LNCaP clone FGC (cell line): Measurements from ENCODE around the gene FAR2.
"Not testable (repeated sequence)": the region's sequence is repeated elsewhere in the genome, so short reads cannot be mapped to it uniquely, and the experiment has no call there.

Experiments
- DNase-seq: peaks from one replicate; pipeline ENCODE4 v3.0.0-alpha.2; 2011; ENCODE audit warnings: low read depth
- H3K4me3 ChIP-seq: 2 replicates; pipeline ENCODE4 v1.5.1; 2011; ENCODE audit warnings: mild to moderate bottlenecking, low read depth, low read length, control low read depth
- TF ChIP-seq, protein P1 (sequence below): IDR thresholded peaks from 2 replicates; pipeline ENCODE4 v1.5.1; 2012; ENCODE audit warnings: mild to moderate bottlenecking; ENCODE audit not compliant: control insufficient read depth, insufficient read depth; ENCODE audit errors: extremely low read depth

FAR2 gene

GRCh38 chr12:29365091-29365490 is 216.0 kb downstream of the FAR2 start:
- H3K4me3 ChIP-seq = no peak overlapping the region
- TF ChIP-seq, protein P1, sequence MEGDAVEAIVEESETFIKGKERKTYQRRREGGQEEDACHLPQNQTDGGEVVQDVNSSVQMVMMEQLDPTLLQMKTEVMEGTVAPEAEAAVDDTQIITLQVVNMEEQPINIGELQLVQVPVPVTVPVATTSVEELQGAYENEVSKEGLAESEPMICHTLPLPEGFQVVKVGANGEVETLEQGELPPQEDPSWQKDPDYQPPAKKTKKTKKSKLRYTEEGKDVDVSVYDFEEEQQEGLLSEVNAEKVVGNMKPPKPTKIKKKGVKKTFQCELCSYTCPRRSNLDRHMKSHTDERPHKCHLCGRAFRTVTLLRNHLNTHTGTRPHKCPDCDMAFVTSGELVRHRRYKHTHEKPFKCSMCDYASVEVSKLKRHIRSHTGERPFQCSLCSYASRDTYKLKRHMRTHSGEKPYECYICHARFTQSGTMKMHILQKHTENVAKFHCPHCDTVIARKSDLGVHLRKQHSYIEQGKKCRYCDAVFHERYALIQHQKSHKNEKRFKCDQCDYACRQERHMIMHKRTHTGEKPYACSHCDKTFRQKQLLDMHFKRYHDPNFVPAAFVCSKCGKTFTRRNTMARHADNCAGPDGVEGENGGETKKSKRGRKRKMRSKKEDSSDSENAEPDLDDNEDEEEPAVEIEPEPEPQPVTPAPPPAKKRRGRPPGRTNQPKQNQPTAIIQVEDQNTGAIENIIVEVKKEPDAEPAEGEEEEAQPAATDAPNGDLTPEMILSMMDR = no peak
- no peak for DNase-seq

- TF ChIP-seq, protein P1 = no peak
- DNase-seq = no peak
- no peak overlapping the region for H3K4me3 ChIP-seq
Measured at GRCh38 chr12:29374012-29374411, 224.9 kb downstream of the FAR2 start.

GRCh38 chr12:29374913-29375312 is 225.8 kb downstream of the FAR2 start:
- DNase-seq = no peak
- TF ChIP-seq, protein P1 = no peak
- H3K4me3 ChIP-seq = no peak overlapping the region

- H3K4me3 ChIP-seq = no peak overlapping the region
- TF ChIP-seq, protein P1 = no peak
- DNase-seq = no peak
Measured at GRCh38 chr12:29376118-29376517, 227.0 kb downstream of the FAR2 start.

DNA sequence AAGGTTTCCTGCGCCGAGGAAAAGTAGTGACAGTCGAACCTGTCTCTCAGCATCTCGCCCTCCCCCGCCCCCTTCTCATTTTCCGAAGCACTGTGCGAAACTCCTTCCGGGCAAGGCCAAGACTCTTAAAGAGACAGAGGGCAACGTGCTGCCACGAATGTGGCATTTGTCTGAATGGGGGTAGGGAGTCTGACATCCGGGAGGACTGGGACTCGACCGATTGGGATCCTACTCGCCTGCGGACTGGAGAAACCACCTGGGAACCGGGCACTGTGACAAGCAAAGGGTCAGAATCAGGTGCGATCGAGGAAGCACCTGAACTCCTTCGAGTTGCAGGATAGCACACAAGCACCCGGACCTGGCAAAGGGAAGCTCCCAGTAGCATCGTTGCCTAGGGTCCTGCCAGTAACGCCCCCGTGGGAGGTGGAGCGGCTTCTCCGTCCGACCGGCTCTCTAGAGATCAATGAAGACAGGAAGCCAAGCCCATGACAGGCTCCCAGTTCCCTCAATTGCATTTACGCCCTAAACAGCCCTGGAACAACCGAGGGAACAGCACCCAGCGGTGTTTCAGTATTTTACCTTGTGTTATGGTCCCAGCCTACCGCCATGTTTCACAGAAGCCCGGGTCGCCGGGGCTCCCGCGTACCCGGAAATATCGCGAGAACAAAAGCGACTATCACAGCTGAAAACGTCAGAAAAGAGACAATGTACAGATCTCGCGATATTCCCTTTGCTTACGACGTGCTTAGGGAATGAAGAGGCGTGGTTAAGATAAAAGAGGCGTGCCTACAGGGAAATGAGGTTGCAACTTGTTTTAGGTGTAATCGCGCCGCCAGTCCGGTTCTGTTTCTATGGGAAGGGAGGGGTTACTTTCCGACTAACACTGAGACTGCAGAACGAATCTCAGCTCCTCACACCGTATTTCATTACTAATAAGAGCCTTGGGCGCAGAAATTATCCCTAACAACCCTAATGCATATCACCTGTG is 231.8 kb downstream of the FAR2 start, which contains the start of gene ERGIC2:
Gene ERGIC2, minus strand, starts transcription at position 637 of the 988 bp plus-strand sequence. CDS start 9,539 bp downstream, outside the sequence.
- TF ChIP-seq, protein P1 = no peak
- peak; percentile 100 for DNase-seq
- peak within 1 kb of the TSS; percentile 84 for H3K4me3 ChIP-seq

- peak overlapping the region; percentile 84 for H3K4me3 ChIP-seq
- TF ChIP-seq, protein P1 = no peak
- no peak for DNase-seq
Measured at GRCh38 chr12:29382251-29382650, 233.2 kb downstream of the FAR2 start.

GRCh38 chr12:29385194-29385593 is 236.1 kb downstream of the FAR2 start:
- DNase-seq, H3K4me3 ChIP-seq: not testable (repeated sequence)
